SIG-M5 treated with dmso at 0.1 percent for 504 hours (cell line): ENCODE measurements around the gene ANKRD22.
A peak's percentile ranks its signal among the peaks of the same experiment; 100 is the strongest.

ENCODE experiments used
- DNase-seq: peaks from one replicate; lab custom pipeline; 2025; ENCODE audit not compliant: unreplicated experiment; lab: John Stamatoyannopoulos, UW

The ANKRD22 gene

DNA sequence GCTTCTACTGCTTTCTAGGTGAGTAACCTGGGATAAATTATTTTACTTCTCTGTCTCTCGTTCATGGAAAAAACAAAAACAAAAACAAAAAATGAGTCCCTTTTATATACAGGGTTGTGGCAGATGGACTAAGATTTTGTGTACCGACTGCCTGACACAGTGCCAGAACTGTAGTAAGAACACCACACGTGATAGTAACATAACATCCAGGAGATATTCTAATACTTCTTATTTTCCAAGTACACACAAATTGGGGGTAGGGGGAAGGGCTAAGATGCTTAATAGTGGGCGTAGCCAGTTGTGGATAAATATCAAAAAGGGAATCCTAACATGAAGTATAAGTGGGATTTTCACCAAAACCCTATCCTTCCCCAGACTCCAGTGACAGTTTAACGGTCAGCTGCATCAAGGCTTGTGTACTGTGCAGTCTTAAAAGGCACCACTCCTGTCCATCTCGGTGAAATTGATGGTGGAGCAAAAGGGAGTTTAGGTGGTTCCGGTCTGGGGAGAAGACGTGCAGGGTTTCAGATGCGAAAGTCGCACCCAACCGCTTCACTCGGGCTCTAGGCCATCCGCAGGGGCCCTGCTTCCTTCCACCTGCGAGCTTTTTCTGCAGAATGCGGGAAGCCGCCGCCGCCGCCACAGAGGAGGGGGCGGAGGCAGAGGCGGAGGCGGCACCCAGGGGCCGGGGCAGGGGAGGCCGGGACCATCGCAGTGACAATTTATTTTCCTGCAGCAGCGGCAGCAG lies 28.1 kb upstream of the ANKRD22 start, which contains the start of gene STAMBPL1:
Gene STAMBPL1 (plus strand): TSS at position 712 of the 748 bp plus-strand sequence. CDS start 21,464 bp downstream, outside the sequence.
- DNase-seq: peak; percentile 45

DNA sequence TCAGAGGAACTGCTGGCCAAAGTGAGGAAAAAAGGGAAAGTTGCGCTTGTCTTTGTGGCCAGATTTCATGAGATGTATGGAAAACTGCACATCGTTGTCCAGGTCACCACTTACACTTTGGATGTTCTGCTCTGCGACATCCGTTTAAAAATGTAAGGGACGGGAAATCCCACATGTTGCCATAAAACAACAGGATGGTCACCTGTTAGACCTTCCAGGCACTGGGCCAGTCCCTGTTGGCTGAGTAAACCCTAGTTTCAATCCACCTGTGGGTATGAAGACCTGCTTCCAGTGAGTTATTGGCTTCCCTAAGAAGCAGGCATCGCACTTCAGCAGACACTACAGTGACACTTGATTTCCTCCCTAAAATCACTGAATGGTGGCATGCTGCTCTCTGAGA lies 25.7 kb upstream of the ANKRD22 start:
- no peak for DNase-seq

DNA sequence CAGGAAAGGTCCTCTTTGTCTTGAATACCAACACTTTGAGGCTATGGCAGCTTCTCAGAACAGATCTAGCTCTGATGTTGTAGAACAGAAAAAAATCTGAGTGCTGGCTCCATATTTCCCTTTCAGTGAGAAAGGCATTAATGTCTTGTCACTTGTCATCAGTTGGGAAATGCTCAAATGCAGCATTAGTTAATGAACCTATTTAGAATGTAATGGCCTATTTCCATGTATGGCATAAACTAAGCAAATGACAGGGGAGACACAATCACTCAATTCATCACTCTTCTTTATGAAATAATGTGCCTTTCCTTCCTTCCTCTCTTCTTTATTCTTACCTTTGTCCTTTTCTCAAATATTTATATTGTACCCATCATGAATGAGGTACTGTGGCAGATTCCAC lies 23.4 kb upstream of the ANKRD22 start:
- DNase-seq: no peak

DNA sequence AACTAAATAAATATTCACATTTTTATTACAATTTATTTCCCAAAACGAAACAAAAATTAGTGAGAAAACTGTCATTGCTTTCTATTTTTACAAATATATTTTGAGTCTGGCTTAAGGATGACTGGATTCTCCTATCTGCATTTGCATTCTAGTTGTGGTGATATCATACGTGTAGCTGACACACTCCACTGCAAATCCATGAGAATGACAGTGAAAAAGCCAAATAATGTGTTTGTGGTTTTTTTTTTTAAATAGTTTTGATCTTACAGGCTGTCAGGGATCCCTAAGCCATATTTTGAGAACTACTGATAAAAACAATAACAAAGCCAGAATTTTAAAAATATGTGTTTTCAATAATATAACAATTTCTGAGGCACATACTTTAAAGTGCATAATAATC lies 22.6 kb upstream of the ANKRD22 start:
- DNase-seq: no peak

DNA sequence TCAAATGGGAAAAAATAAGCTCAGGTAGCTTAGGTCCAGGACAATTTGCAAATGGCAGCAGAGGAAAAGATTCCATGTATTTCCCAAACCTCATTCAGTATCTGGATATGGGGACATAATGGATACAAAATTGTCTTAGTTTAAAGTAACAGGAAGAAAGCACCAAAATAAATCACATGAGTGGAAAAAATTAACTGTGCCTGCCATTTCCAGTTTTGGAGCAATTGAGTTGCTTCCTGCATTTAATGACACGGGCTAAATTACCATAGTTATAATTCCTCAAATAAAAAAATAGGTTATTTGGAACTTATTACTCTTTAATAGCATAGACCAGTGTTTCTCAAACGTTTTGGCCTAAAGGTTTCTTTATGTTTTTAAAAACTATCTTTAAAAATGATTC lies 22.1 kb upstream of the ANKRD22 start:
- no peak for DNase-seq

DNA sequence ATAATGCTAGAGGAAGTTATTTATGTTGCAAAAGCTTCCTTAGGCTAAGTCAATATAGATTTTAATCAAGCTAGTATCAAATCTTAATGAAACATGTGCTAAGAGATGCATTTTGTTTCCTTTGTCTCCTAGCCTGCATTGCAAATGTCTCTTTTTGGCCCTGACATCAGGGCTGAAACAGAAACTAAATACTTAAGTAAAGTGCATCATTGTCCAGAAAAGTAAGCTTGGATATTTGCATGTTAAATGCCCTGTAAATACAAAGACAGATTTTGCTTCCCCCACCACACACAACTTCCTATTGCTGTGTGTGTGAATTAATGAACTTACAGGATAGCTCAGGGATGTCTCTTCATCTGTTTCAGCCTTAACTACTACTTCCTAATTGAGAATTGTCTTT lies 18.4 kb upstream of the ANKRD22 start:
- DNase-seq: no peak

DNA sequence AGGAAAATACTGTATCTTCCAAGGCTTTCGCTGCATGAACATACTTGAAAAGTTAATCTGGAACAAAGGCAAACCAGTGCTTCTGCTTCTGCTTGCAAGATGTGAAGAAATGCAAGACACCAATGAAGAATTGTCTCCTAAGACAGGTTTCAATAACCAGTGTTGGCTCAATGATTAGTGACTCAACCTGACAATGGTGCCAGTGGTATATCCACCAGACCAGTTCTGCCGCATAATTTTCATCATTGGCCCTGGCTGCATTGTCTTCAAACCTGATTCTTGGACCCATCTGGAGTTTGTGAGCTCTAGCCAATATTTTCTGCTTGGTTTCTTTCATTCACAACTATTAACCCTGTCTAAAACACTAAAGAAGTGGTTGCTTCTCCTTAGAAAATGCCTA lies 14.8 kb upstream of the ANKRD22 start:
- no peak for DNase-seq

DNA sequence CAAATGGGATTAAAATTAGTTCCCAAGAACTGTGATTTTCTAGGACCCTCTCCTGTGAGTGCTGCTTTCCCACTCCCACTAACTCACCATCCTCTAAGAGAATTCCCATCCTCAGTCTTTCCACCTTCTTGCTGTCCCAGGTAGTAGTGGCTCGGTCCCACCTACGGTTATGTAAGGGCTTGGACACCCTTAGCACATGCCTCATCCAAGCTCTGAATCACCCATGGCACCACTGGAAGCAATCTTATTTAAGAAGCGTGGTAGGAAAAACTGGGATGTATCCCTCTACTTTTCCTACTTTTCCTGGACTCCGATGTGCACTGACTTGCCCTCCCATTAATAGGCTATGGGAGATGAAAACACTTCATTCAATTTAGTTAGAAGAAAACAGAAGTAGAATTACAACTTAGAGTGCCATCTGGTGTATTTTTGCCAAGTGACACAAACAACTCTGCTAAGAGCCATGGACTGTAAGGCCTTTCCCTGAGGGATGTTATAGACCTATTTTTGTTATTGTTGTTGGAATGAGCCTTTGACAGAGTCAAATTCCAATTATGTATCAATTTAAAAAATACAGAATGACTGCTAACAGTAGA lies 13.7 kb upstream of the ANKRD22 start:
- peak; percentile 41 for DNase-seq

DNA sequence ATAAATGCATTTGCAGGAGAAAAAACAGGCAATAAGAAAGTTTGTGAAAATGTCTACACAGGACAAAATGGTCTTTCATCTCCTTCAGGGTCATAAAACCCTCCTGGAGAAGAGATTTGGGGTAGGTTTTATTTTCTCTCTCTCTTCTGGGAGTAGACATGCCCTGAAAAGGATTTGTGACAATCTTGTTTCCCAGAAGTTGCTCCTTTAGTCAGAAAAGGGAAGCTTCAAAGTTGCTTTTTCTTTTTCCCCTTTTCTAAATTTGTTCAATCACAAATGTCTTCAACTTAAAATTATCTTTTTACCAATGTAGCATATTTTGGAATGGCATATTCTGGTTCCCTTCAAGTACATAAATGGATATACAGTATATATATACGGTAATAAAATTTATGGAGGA lies 9.4 kb upstream of the ANKRD22 start:
- DNase-seq: no peak

DNA sequence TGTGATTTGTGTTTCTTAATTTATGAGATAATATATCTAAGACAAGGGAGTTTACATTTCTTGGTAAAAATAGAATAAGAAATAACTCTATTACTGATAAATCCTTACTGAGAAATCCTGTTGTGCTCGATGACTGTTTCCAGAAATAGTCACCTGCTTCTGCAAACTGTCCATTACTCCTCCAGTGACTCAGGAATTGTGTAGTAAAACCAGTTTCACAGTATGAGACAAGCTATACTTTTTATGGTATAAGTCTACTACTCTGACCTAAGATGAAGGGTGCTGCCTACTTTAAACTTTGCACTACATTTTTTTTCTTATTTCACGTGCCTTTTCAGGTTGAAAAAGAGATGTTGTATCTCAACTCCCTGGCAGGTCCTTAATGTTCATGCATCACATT lies 6.8 kb upstream of the ANKRD22 start:
- DNase-seq: peak; percentile 15

DNA sequence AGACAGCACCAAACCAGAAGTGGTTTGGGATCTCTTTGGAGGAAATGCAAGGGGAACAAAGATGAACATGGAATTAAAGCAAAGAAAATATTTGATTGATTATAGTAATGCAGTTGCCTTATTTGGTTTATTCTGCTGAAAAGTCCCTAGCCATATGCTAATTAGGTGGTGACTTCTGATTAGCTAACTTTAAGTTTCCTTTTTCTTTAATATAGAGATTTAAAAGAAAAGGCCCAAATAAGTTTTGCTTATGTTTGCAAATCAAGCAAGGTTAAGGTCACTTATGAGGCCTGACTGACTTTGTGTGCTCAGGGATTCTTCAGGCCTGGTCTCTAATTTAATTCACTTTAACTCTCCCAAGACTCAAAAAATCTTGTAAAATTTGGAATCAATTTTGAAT lies 6.2 kb upstream of the ANKRD22 start:
- DNase-seq: no peak

DNA sequence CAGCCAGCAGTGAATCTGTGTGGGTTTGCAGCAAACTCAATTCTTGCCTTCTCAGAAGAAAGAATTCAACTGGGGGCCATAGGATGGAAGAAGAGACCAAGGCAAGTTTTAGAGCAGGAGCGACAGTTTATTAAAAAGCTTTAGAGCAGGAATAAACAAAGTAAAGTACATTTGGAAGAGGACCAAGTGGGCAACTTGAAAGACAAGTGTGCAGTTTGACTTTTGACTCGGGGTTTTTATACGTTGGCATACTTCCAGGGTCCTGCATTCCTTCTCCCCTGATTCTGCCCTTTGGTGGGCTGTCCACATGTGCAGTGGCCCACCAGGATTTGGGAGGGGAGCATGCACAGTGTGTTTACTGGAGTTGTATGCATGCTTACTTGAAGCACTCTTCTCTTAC lies 3.0 kb upstream of the ANKRD22 start:
- no peak for DNase-seq

DNA sequence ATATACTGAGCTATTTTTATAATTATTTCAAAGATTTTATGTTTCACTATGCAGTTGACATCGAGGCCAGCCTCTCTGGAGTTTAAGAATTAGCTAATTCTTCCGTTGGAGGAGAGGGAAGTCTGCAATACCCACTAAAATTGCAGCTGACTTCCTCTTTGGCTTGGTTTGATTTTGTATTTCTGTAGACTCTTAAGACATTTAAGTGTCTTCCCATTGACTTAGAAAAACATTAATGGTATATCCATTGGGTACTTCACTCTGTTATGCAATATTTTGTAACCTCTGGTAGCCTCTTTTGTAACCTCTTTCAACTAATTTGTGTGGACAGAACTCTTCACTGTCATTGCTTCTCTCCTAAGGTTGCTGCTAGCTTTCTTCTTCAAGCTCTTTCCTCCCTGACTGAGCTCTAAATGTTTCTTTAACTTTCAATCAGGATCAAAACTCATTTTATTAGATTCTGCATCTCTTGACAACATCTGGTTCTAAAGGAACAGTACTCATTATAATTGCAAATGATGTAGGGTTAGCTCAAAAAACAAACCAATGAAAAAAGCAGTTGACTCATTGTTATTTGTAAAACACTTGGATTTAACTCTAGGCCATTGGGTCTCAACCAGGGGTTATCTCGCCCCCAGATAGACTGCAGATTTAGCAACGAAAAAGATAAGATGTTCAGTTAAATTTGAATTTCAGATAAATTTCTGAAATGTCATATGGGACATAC lies 1.7 kb upstream of the ANKRD22 start:
- peak; percentile 93 for DNase-seq

DNA sequence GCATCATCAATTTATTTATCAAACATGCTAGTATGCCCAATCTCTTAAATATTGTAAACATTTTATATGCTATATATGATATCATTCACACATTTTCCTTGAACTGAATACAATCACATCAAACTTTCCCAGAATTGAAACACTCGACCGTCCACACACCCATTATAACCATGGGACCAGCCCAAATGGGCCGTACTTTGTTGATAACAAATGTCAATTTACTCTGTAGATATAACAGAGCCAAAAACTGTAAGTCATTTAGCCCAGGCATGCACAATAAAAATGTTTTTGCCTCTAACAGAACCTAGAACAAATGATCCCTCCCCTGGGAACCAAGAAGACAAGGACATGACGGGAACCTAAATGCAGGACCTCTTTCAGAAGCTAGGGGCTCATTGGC lies 683 bp upstream of the ANKRD22 start:
- no peak for DNase-seq

DNA sequence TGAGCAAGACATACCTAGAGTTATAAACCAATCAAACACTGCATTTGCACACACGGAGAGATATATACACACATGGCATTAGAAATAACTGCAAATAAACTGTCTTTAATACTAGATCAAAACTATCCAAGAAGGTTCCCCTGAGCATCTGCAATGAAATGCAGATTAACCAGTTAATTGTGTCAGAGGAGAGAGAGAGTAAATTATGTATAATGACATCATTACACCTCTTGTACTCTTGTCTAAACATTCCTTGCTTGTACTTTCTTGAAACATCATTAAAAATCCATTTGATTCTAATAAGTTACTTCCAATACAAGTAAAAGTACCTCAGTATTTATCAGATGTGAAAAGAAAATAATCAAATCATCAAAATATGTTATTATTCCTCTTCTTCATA lies 932 bp downstream of the ANKRD22 start:
- DNase-seq: no peak

DNA sequence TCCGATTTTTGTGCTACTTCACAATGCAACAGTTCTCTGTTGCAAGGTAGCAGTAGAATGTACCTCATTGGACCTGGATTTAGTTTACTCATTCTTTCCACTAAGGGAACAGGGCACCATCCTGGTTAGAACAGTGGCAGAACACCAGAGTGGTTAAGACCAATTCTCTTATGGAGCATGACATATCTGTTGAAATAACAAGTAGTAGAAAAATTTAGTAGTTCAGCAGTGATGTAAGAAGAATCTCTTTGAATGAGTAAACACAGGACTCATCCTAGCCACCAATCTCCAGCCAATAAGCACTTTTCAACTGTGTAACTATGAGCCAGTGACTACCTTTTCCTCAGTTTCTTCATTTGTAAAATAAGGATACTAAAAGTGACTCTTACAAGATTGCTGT lies 2.4 kb downstream of the ANKRD22 start:
- peak; percentile 10 for DNase-seq

DNA sequence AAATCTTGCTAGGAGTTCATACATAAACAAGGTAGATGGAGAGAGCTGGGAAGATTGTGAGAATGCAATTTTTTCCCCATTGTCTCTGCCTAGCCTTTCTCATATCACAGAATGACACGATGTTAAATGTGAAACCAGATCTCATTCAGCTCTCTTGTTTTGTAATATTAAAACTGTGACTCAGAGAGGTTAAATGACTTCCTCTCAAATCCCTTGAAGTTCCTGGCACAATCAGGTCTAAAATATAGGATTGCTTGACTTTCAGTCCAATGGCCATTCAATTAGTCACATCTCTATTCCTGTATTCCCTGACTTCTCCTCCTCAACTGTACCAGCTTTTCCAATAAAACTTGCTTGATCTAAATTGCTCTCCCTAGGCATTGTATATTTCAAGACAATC lies 3.1 kb downstream of the ANKRD22 start:
- DNase-seq: peak; percentile 26

DNA sequence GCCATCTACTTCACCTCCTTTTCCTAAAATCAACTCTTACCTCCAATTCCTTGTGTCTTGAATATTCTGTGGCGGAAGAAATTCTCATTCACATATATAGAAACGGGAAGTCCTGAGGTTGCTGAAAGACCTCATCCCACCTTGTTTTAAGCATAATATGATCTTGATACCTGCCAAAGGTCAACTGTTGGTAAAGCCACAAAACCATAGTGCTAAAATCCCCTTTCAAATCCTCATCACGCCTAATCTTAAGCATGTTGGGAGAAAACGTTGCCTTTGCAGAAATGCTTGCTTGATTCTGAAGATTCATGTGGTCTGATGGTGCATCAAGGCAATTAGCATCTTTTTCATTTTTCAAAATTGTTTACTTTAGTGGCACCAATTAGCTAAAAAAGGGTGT lies 8.5 kb downstream of the ANKRD22 start:
- no peak for DNase-seq

DNA sequence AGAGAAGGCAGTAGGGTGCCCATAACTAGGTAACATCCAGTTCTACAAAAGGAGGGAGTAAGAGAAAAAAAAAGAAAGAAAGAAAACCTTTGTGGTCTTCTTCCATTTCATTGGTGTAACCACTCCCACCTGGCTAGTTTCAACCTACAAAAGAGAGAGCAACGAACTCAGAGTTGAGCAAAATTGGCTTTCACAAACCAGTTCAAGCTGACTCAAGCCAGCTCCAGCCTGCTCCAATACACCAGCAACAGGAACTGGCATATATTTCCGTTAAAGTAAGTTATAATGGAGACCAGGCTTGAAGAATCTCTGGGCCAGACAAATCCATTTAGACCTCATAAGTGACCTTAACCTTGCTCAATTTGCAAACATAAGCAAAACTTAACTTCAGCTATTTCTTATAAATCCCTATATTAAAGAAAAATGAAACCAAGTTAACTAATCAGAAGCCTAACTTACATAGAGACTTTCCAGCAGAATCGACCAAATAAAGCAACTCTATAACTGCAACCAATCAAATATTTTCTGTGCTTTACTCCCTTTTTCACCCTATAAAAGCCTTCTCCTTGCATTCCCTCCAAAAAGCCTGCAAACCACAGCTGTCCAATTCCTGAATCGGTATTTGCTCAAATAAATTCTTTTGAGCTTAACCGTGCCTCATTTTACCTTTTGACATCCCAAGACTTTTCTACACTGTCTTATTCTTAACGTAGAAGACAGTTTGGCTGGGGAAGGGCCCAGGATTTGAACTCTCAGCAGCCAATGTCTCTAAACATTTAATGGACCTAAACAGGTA lies 10.1 kb downstream of the ANKRD22 start:
- DNase-seq: no peak

DNA sequence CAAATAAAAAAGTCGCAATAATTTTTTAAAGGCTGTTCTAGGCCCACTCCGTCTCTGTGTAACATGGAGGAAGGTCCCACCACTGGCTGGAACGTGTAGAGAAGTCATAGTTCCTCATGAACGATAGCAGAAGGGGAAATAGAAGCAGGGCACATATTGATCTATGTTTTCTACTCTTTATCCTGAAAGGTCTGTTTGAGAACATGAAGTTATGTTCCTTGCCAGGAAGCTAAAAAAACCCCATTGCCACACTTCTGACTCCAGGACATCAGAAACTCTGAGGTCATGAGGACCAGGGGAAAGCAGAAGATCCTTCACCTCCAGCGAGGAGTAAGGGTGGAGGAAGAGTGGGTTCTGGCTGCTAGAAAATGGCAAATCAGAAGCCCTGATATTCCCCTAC lies 10.8 kb downstream of the ANKRD22 start:
- peak; percentile 36 for DNase-seq

DNA sequence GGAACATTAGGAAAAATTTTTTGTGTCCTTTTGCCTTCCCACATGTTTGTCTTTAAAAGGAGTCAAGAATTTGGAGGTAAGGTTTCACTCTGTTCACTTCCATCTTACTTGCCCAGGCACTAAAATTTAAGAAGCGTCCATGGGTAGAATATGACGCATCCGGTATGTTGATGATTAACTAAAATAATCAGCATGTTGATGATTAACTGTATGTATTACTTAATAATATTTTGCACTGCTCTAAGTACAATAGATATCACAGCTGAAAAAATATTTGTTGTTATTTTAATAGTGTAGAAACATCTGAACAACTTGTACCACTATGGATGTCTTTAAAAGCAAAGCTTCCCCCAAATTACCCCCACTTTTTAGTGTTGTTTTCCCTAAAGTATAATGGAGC lies 11.5 kb downstream of the ANKRD22 start:
- DNase-seq: no peak
